HL-60 (cell line): ENCODE results near the gene TTLL11.

Experiments used
- DNase-seq, 2 experiments: peaks; one replicate each; pipeline ENCODE4 v3.0.0-alpha.2; 2010 to 2020; ENCODE audit warnings: low read depth in 1 of 2, low spot score in 1 of 2
- H3K27ac ChIP-seq: fragments of 250-450 bp; sonication (Bioruptor Pico); replicated peaks from 2 replicates; pipeline ENCODE4 v1.5.1; 2020; ENCODE audit warnings: mild to moderate bottlenecking, moderate library complexity
- H3K27me3 ChIP-seq: fragments of 250-450 bp; sonication (Bioruptor Pico); 2 replicates; pipeline ENCODE4 v1.5.1; 2021; ENCODE audit warnings: mild to moderate bottlenecking, moderate library complexity; ENCODE audit not compliant: insufficient read depth, poor library complexity, severe bottlenecking
- H3K4me3 ChIP-seq: replicated peaks from 2 replicates; pipeline ENCODE4 v1.5.1; 2011; ENCODE audit warnings: mild to moderate bottlenecking, control low read depth, low read length; ENCODE audit not compliant: insufficient read depth
- CTCF ChIP-seq: IDR thresholded peaks from one replicate; pipeline ENCODE4 v1.5.1; 2011; ENCODE audit warnings: low read length, control low read depth, inconsistent platforms; ENCODE audit not compliant: insufficient read depth
- GABPA ChIP-seq: IDR thresholded peaks from 2 replicates; pipeline ENCODE4 v1.6.1; 2012; ENCODE audit warnings: low read depth
- POLR2AphosphoS5 ChIP-seq: IDR thresholded peaks from 2 replicates; pipeline ENCODE4 v1.6.1; 2012; ENCODE audit warnings: low read depth
- REST ChIP-seq: IDR thresholded peaks from 2 replicates; pipeline ENCODE4 v1.6.1; 2012; ENCODE audit warnings: low read depth; ENCODE audit not compliant: insufficient replicate concordance
- SPI1 ChIP-seq: IDR thresholded peaks from 2 replicates; pipeline ENCODE4 v1.6.1; 2012; ENCODE audit warnings: low read depth, mild to moderate bottlenecking, borderline replicate concordance

TTLL11 gene

GRCh38 chr9:121785673-121786542 lies 307.2 kb downstream of the TTLL11 start:
- DNase-seq = no peak
- Histone ChIP-seq H3K4me3 (no peak overlapping the region), H3K27me3 (no peaks in the 10 kb centered on the region), H3K27ac (no peak overlapping the region)
- TF ChIP-seq SPI1 (no peak), POLR2AphosphoS5 (no peak), REST (no peak), GABPA (no peak), CTCF (no peak)

GRCh38 chr9:121784731-121785411 lies 308.2 kb downstream of the TTLL11 start:
- no peak for DNase-seq
- no peaks in the 10 kb centered on the region for H3K27me3 ChIP-seq
- TF ChIP-seq CTCF (no peak), REST (no peak), POLR2AphosphoS5 (no peak), SPI1 (no peak), GABPA (no peak)
- no peak overlapping the region for H3K4me3 ChIP-seq
- no peak overlapping the region for H3K27ac ChIP-seq

GRCh38 chr9:121783521-121784507 lies 309.3 kb downstream of the TTLL11 start:
- Histone ChIP-seq H3K27ac (no peak overlapping the region), H3K4me3 (no peak overlapping the region), H3K27me3 (no peaks in the 10 kb centered on the region)
- TF ChIP-seq GABPA = no peak
- TF ChIP-seq SPI1 = no peak
- TF ChIP-seq POLR2AphosphoS5 = no peak
- no peak for DNase-seq
